ENCODE results near the gene PJA2.
A peak's percentile ranks its signal among the peaks of the same experiment; 100 is the strongest.

The PJA2 gene

GRCh38 chr5:109370343-109370742, 39.4 kb downstream of the PJA2 start:
- FAIRE-seq (no peak), DNase-seq (ENCODE audit: insufficient read length) (no peak)
- no peak for TF ChIP-seq TAF1 (IDR thresholded peaks at IDR 0.05; ENCODE audit: borderline replicate concordance, low read depth, low read length)
- TF ChIP-seq POLR2AphosphoS5 (IDR thresholded peaks at IDR 0.05; ENCODE audit: low read depth, low read length): no peak
- no peak for TF ChIP-seq POLR2A (IDR thresholded peaks at IDR 0.05; ENCODE audit: low read depth, low read length)

GRCh38 chr5:109365653-109366052, 44.1 kb downstream of the PJA2 start:
- DNase-seq (ENCODE audit: insufficient read length) (no peak), FAIRE-seq (peak; percentile 14)
- TF ChIP-seq TAF1 (IDR thresholded peaks at IDR 0.05; ENCODE audit: borderline replicate concordance, low read depth, low read length) (no peak), POLR2AphosphoS5 (IDR thresholded peaks at IDR 0.05; ENCODE audit: low read depth, low read length) (no peak), POLR2A (IDR thresholded peaks at IDR 0.05; ENCODE audit: low read depth, low read length) (no peak)

DNA sequence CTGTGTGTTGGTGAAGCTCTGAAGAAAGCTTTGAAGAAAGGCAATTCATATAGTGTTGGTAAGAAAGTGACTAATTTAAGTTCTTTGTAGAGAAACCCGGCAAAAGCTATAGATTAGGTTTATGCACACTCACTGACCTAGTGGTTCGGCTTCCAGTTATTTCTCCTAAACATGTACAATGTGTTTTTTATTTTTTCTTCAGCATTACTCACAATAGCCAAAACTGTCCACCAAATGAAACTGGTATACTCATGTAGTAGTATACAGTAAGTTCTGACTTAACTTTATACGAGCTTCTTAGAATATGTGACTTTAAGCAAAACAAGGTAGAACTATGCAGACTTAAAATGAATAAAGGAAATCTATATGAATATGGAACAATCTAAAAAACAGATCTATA, 44.8 kb downstream of the PJA2 start:
- TF ChIP-seq POLR2AphosphoS5 (IDR thresholded peaks at IDR 0.05; ENCODE audit: low read depth, low read length) (no peak), TAF1 (IDR thresholded peaks at IDR 0.05; ENCODE audit: borderline replicate concordance, low read depth, low read length) (no peak), POLR2A (IDR thresholded peaks at IDR 0.05; ENCODE audit: low read depth, low read length) (no peak)
- DNase-seq (ENCODE audit: insufficient read length) (no peak), FAIRE-seq (no peak)

GRCh38 chr5:109359642-109360041, 50.1 kb downstream of the PJA2 start:
- DNase-seq (ENCODE audit: insufficient read length) (no peak), FAIRE-seq (no peak)
- no peak for TF ChIP-seq POLR2A (IDR thresholded peaks at IDR 0.05; ENCODE audit: low read depth, low read length)
- TF ChIP-seq TAF1 (IDR thresholded peaks at IDR 0.05; ENCODE audit: borderline replicate concordance, low read depth, low read length): no peak
- TF ChIP-seq POLR2AphosphoS5 (IDR thresholded peaks at IDR 0.05; ENCODE audit: low read depth, low read length): no peak

DNA sequence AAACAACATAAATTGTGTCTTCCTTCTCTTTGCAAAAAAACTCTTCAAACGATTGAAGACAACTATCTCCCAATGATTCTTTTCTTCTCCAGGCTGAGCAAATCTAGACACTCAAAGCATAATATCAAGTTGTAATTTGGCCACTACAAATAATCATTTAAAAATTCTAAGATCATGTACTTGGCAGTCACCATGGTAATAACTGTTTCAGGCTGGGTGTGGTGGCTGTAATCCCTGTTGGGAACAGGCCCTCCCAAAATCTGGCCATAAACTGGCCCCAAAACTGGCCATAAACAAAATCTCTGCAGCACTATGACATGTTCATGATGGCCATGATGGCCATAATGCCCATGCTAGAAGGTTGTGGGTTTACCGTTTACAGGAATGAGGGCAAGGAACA, 52.0 kb downstream of the PJA2 start:
- TF ChIP-seq POLR2AphosphoS5 (IDR thresholded peaks at IDR 0.05; ENCODE audit: low read depth, low read length) (no peak), TAF1 (IDR thresholded peaks at IDR 0.05; ENCODE audit: borderline replicate concordance, low read depth, low read length) (no peak), POLR2A (IDR thresholded peaks at IDR 0.05; ENCODE audit: low read depth, low read length) (no peak)
- DNase-seq (ENCODE audit: insufficient read length) (no peak), FAIRE-seq (no peak)

GRCh38 chr5:109354761-109355160, 55.0 kb downstream of the PJA2 start:
- no peak for DNase-seq (ENCODE audit: insufficient read length)
- FAIRE-seq: no peak
- TF ChIP-seq POLR2A (IDR thresholded peaks at IDR 0.05; ENCODE audit: low read depth, low read length) (no peak), POLR2AphosphoS5 (IDR thresholded peaks at IDR 0.05; ENCODE audit: low read depth, low read length) (no peak), TAF1 (IDR thresholded peaks at IDR 0.05; ENCODE audit: borderline replicate concordance, low read depth, low read length) (no peak)

DNA sequence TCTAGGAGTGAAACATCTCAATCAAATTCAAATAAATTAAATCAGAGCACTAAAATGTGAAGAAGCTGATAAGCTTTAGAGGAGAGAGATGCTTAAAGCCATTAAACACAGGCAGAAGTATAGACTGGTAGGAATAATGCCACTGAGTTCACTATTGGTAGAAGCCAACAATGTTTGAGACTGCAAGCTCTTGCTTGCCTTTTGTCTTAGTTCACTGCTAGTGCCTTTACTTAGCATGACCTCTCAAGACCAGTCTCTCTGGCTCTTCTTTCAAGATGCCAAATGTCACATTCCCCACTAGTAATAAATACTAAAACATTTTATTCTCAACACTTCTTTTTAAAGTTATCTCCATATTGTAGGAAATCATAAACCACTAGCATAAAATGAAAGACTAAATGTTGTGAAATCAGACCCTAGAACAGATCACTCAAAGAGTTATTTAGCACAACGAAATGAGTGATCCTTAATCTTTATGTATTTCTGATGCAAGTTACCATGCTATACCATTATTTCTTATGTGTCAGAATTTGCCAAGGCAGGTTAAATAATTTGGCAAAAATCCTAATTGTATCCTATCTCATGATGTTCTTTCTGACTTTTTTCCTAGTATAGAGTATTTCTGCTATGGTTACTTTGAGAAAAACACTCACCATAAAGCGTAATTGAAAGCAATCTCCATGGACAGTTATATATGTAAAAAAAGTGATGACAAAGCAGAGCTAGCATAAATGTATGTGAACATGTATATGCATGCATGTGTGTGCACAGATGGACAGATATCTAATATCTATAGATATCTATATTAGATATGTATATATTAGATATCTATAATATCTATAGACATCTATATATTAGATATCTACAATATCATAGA, 57.5 kb downstream of the PJA2 start:
- FAIRE-seq (no peak), DNase-seq (ENCODE audit: insufficient read length) (no peak)
- TF ChIP-seq TAF1 (IDR thresholded peaks at IDR 0.05; ENCODE audit: borderline replicate concordance, low read depth, low read length) (no peak), POLR2AphosphoS5 (IDR thresholded peaks at IDR 0.05; ENCODE audit: low read depth, low read length) (no peak), POLR2A (IDR thresholded peaks at IDR 0.05; ENCODE audit: low read depth, low read length) (no peak)

DNA sequence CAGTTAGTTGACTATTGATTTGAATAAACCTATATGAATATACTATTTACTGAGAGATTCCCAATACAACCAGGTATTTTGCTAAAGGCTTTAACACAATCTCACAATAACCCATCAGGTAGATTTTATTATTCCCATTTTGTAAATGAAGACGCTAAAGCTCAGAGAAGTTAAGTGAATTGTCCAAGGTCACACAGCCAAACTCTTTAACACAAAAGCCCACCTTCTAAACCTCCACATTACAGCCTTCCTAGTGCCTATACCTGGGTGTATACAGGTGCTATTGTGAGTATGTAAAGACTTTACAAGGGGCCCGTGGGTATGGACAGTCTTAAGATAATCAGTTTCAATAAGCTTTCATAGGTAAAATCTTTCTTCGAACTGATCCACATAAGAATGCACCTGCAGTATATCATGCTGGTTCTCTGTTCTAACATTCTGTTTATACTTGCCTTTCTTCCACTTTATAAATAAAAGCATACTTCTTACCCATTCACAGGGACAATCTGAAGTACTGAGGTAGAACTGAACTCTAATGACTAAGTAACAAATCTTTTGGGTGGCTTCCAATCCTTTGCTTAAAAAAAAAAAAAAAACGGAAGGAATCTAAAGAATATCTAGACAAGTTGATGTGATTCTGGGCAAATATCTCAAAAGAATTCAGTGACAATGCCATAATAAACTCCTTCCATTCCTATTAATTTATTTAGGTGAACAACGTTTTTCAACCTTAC, 59.1 kb downstream of the PJA2 start:
- no peak for DNase-seq (ENCODE audit: insufficient read length)
- FAIRE-seq: no peak
- TF ChIP-seq POLR2AphosphoS5 (IDR thresholded peaks at IDR 0.05; ENCODE audit: low read depth, low read length) (no peak), TAF1 (IDR thresholded peaks at IDR 0.05; ENCODE audit: borderline replicate concordance, low read depth, low read length) (no peak), POLR2A (IDR thresholded peaks at IDR 0.05; ENCODE audit: low read depth, low read length) (no peak)

DNA sequence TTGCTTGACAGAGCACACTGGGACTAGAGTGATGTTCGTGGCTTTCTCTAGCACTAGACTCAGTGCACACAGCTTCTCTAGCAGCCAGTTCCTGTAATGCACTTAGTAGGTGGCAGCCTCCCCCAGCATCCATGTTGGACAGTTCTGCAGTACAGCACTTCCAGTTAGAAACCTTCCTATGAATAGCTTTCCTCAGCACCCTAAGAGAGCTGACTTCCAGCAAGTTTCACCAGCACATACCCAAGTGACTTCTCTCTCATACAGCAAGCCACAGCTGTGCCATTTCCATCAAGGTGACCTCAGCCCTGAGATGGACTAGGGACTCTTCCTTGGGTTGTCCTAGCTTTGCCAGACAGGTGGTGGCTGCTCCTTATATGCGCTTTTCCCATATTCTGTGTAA, 60.4 kb downstream of the PJA2 start:
- FAIRE-seq (no peak), DNase-seq (ENCODE audit: insufficient read length) (no peak)
- TF ChIP-seq POLR2AphosphoS5 (IDR thresholded peaks at IDR 0.05; ENCODE audit: low read depth, low read length) (no peak), POLR2A (IDR thresholded peaks at IDR 0.05; ENCODE audit: low read depth, low read length) (no peak), TAF1 (IDR thresholded peaks at IDR 0.05; ENCODE audit: borderline replicate concordance, low read depth, low read length) (no peak)

DNA sequence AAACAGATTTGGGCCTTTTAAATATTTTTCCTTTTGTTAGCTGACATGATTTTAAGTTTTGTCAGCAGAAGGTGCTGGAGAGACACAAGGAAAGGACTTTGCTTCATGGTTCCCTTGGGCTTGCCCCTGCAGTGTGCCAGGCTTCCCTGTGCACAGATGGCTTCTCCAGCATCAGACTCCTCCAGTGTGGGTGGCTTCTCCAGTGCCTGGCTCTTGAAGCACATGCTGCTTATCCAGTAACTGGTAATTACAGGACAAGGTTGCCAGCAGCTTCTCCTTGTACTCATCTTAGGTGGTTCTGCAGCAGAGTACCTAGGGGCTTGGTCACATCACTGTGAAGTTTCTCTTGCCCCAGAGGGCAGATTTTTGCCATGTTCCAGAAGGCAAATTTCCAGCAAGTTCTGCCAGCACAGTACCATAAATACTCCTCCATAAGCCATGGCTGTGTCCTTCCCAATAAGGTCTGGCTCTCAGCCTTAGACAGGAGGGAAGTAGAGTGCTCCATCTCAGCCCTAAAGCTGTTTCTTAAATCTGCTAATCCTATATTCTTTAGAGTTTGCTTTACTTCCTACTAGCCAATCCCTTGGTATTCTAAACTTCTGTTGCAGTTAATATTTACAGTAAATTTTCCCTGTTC, 62.4 kb downstream of the PJA2 start:
- no peak for FAIRE-seq
- TF ChIP-seq POLR2A (IDR thresholded peaks at IDR 0.05; ENCODE audit: low read depth, low read length): no peak
- TF ChIP-seq POLR2AphosphoS5 (IDR thresholded peaks at IDR 0.05; ENCODE audit: low read depth, low read length): no peak
- no peak for TF ChIP-seq TAF1 (IDR thresholded peaks at IDR 0.05; ENCODE audit: borderline replicate concordance, low read depth, low read length)
- no peak for DNase-seq (ENCODE audit: insufficient read length)

DNA sequence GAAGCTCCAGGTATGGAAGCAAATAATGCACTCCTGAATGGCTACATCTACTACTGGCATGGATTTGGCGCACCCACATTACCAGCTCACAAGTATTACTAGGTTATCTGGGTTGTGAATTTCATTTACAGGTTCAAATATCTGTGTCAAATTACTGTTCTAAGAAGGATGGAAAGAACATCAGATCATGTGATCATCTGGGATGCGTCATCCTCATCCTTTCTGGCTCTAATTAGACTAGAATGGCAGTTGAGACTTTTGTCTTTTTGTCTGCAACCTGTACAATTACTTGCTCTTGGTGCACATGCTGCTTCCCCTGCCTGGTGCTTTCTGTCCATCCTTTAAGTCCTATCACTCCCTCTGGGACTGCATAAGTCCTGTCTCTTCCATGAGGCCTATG, 64.1 kb downstream of the PJA2 start:
- FAIRE-seq (no peak), DNase-seq (ENCODE audit: insufficient read length) (no peak)
- TF ChIP-seq POLR2A (IDR thresholded peaks at IDR 0.05; ENCODE audit: low read depth, low read length) (no peak), TAF1 (IDR thresholded peaks at IDR 0.05; ENCODE audit: borderline replicate concordance, low read depth, low read length) (no peak), POLR2AphosphoS5 (IDR thresholded peaks at IDR 0.05; ENCODE audit: low read depth, low read length) (no peak)

Data from GM12892 (cell line).